ENCODE measurements around the gene PCDHGC4.

- TF ChIP-seq POLR2A (IDR thresholded peaks at IDR 0.05) (no peak), CTCF (IDR thresholded peaks at IDR 0.05) (no peak)
Measured at GRCh38 chr5:141534492-141535213, 49.8 kb downstream of the PCDHGC4 start.

Measured in uterus (tissue), 2 donors.